SJCRH30 (cell line): ENCODE measurements around the gene PID1. TPM values are rescaled to one million over a fixed set of nuclear protein-coding genes. Genes with fewer than 3 reads are reported as not detected.
"Not testable (repeated sequence)": the region's sequence is repeated elsewhere in the genome, so short reads cannot be mapped to it uniquely, and the experiment has no call there.

Source experiments
- DNase-seq, 2 experiments: peaks; one replicate each; pipeline ENCODE4 v3.0.0-alpha.2; 2015 to 2020
- H3K27ac ChIP-seq: fragments of 250-450 bp; sonication (Bioruptor Pico); 2 replicates; pipeline ENCODE4 v1.5.1; 2020; ENCODE audit warnings: mild to moderate bottlenecking, moderate library complexity
- H3K27me3 ChIP-seq: fragments of 250-450 bp; sonication (Bioruptor Pico); 2 replicates; pipeline ENCODE4 v1.5.1; 2020; ENCODE audit warnings: mild to moderate bottlenecking, moderate library complexity
- H3K36me3 ChIP-seq: fragments of 250-450 bp; sonication (Bioruptor Pico); 2 replicates; pipeline ENCODE4 v1.5.1; 2020; ENCODE audit warnings: mild to moderate bottlenecking, moderate library complexity
- H3K4me1 ChIP-seq: fragments of 250-450 bp; sonication (Bioruptor Pico); 2 replicates; pipeline ENCODE4 v1.5.1; 2020; ENCODE audit warnings: mild to moderate bottlenecking, moderate library complexity
- H3K4me3 ChIP-seq: fragments of 250-450 bp; sonication (Bioruptor Pico); 2 replicates; pipeline ENCODE4 v1.5.1; 2020; ENCODE audit warnings: mild to moderate bottlenecking, moderate library complexity
- H3K9me3 ChIP-seq: fragments of 250-450 bp; sonication (Bioruptor Pico); replicated peaks from 2 replicates; pipeline ENCODE4 v1.5.1; 2020; ENCODE audit warnings: mild to moderate bottlenecking, moderate library complexity
- total RNA-seq: library from RNA; depleted of rRNA; stranded (reverse); fragments of >200 nt; shearing (Covaris generic); gene quantifications from 2 replicates; pipeline ENCODE4 v1.2.3, GENCODE V29; 2014

The PID1 gene
- total RNA-seq, 1 experiment from 2014 or later, result 6.6 TPM

GRCh38 chr2:229087843-229088516, 183.1 kb downstream of the PID1 start:
- H3K4me3 ChIP-seq, result no peak overlapping the region
- DNase-seq, result no peak
- H3K9me3 ChIP-seq, result no peaks in the 10 kb centered on the region
- no peaks in the 10 kb centered on the region for H3K27me3 ChIP-seq
- H3K27ac ChIP-seq, result no peak overlapping the region
- no peaks in the 10 kb centered on the region for H3K36me3 ChIP-seq
- peaks cover 47% of the 10 kb centered on the region for H3K4me1 ChIP-seq

GRCh38 chr2:229087267-229087666, 183.8 kb downstream of the PID1 start:
- Histone ChIP-seq H3K27ac (no peak overlapping the region), H3K9me3 (0 out of 2 replicates have a peak, but pooled peaks cover 2% of the 10 kb centered on the region), H3K36me3 (no peaks in the 10 kb centered on the region), H3K4me1 (peaks cover 47% of the 10 kb centered on the region), H3K27me3 (no peaks in the 10 kb centered on the region), H3K4me3 (no peak overlapping the region)
- DNase-seq, result peak in 1 of 2 experiments; percentile 42

DNA sequence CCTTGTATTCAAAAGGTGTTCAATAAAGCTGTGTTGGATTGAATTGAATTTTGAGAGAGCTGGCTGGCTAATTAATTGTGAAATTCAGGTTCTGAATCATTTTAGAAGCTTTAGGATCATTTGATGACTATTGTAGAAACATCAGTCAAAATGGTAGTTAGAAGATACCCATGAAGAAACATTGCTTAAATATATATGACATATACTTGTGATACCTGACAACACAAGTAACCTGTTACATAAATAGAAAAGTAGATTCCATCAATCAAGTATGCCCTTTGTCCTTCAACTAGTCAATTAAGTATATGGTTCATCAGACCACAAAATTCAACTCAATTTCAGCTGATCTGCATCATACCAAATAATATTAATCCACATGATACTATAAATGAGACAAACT, 185.6 kb downstream of the PID1 start:
- Histone ChIP-seq H3K36me3 (no peaks in the 10 kb centered on the region), H3K9me3 (0 out of 2 replicates have a peak, but pooled peaks cover 2% of the 10 kb centered on the region), H3K27me3 (no peaks in the 10 kb centered on the region), H3K4me3 (no peak overlapping the region), H3K27ac (no peak overlapping the region), H3K4me1 (peaks cover 43% of the 10 kb centered on the region)
- no peak for DNase-seq

- Histone ChIP-seq H3K9me3 (0 out of 2 replicates have a peak, but pooled peaks cover 2% of the 10 kb centered on the region), H3K27me3 (no peaks in the 10 kb centered on the region), H3K4me1 (peaks cover 33% of the 10 kb centered on the region), H3K36me3 (no peaks in the 10 kb centered on the region), H3K4me3 (no peak overlapping the region), H3K27ac (no peak overlapping the region)
- no peak for DNase-seq
Measured at GRCh38 chr2:229084447-229084846, 186.6 kb downstream of the PID1 start.

DNA sequence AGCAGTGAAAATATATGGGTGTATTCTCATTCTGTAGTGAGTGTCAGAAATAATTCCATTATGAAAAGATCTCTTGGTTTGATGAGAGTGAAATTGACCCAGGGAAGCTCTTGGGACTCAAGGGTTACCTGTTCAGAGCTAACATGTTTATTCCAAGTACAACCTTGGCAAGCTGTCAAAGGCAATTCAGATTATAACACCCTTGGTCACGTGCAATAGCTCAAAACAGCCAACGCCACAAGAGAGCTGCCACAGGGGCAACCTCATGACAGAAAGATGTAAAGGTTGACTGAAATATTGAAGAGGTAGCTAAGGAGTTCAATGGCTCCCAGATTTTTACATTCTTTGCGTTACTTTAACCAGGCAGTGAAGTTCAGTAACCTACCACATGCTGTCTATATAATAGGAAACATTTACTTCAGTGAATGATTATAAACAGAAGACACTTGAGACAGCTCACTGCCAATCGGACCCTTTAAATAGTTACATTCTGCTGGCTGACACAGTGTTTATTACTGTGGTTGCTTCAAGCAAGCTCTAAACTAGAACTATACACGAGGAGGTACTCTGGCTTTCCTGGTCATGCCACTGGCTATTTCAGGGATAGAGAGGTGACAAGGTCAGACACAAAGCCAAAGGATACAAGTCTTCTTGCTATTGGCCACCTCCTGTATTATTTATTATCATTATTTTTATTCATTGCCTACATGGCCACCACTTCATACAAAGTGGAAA, 187.3 kb downstream of the PID1 start:
- Histone ChIP-seq H3K36me3 (no peaks in the 10 kb centered on the region), H3K27ac (no peak overlapping the region), H3K4me3 (no peak overlapping the region), H3K9me3 (0 out of 2 replicates have a peak, but pooled peaks cover 2% of the 10 kb centered on the region), H3K27me3 (no peaks in the 10 kb centered on the region), H3K4me1 (peaks cover 26% of the 10 kb centered on the region)
- no peak for DNase-seq

GRCh38 chr2:229081411-229081810, 189.7 kb downstream of the PID1 start:
- no peak for DNase-seq
- H3K4me3 ChIP-seq, result no peak overlapping the region
- no peak overlapping the region for H3K27ac ChIP-seq

GRCh38 chr2:229080172-229080571, 190.9 kb downstream of the PID1 start:
- no peaks in the 10 kb centered on the region for H3K27me3 ChIP-seq

More at GRCh38 chr2:229081411-229081810, 189.7 kb downstream of the PID1 start:
- Histone ChIP-seq H3K27me3 (no peaks in the 10 kb centered on the region), H3K9me3 (0 out of 2 replicates have a peak, but pooled peaks cover 2% of the 10 kb centered on the region), H3K4me1 (peaks cover 4% of the 10 kb centered on the region), H3K36me3 (no peaks in the 10 kb centered on the region; the same call in 1 of the 2 replicates)

DNA sequence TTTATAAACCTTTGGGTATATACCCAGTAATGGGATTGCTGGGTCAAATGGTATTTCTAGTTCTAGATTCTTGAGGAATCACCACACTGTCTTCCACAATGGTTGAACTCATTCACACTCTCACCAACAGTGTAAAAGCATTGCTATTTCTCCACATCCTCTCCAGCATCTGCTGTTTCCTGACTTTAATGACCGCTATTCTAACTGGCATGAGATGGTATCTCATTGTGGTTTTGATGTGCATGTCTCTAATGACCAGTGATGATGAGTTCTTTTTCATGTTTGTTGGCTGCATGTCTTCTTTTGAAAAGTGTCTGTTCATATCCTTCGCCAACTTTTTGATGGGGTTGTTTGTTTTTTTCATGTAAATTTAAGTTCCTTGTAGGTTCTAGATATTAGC, 194.2 kb downstream of the PID1 start:
- H3K9me3 ChIP-seq, H3K36me3 ChIP-seq, H3K4me3 ChIP-seq, DNase-seq, H3K27me3 ChIP-seq, H3K4me1 ChIP-seq, H3K27ac ChIP-seq: not testable (repeated sequence)

More at GRCh38 chr2:229080172-229080571, 190.9 kb downstream of the PID1 start:
- Histone ChIP-seq H3K9me3 (0 out of 2 replicates have a peak, but pooled peaks cover 6% of the 10 kb centered on the region), H3K27ac (no peak overlapping the region), H3K4me3 (no peak overlapping the region), H3K4me1 (no peaks in the 10 kb centered on the region; the same call in 1 of the 2 replicates), H3K36me3 (no peaks in the 10 kb centered on the region; the same call in 1 of the 2 replicates)
- no peak for DNase-seq

DNA sequence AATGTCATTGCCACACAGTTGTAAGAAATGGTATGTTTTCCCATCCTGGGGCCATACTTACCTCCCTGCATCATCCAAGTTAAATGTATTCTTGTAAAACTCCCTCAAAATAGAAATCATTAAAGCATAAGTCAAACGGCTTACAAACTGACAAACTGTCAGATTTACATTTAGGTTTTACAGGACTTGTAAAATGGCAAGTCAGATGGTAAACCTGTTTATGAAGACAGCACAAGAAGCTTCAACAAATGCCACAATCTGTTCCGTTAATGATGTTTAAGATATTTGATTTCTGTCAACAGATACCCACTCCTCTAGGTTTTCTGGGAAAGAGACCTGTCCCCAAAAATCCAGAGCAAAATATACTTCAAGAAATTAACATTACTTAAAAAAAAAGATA, 197.2 kb downstream of the PID1 start:
- H3K4me1 ChIP-seq, result peaks cover 22% of the 10 kb centered on the region
- DNase-seq, result no peak
- H3K9me3 ChIP-seq, result 0 out of 2 replicates have a peak, but pooled peaks cover 4% of the 10 kb centered on the region

GRCh38 chr2:229071292-229071976, 199.7 kb downstream of the PID1 start:
- H3K4me3 ChIP-seq, result no peak overlapping the region
- peak overlapping the region; percentile 81 for H3K27ac ChIP-seq
- DNase-seq, result peak; percentile 67 to 75
- H3K36me3 ChIP-seq, result no peaks in the 10 kb centered on the region
- H3K9me3 ChIP-seq, result 0 out of 2 replicates have a peak, but pooled peaks cover 4% of the 10 kb centered on the region
- peaks cover 22% of the 10 kb centered on the region for H3K4me1 ChIP-seq
- H3K27me3 ChIP-seq, result no peaks in the 10 kb centered on the region

More for the DNA sequence above, 197.2 kb downstream of the PID1 start:
- no peak overlapping the region for H3K27ac ChIP-seq
- no peaks in the 10 kb centered on the region for H3K27me3 ChIP-seq
- H3K4me3 ChIP-seq, result no peak overlapping the region
- no peaks in the 10 kb centered on the region; the same call in 1 of the 2 replicates for H3K36me3 ChIP-seq

DNA sequence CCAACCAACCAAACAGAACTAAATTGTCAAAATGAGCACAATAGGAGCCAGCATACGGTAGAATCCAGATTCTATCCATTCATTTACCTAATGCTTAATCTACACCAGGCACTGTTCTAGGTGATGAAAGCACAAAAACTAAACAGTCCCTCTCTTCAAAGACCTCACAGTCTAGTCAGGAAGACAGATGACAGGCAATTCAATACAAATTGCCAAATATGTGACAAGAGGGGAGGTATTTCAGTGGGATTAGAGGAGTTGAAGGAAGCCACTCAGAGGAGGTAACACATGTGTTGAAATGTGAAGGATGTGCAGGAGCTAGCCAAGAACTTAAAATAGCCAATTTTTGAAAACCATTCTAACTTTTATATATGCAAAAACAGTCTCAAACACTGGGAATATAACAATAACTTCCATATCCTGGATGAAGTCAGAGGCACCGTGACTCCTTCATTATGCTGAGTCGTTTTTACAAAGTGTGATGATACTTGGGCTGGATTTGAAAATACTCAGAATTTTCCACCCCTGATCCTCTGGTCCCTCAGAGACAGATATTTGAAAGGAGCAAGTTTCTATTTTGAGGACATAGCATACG, 204.9 kb downstream of the PID1 start:
- Histone ChIP-seq H3K9me3 (no peaks in the 10 kb centered on the region), H3K4me1 (peaks cover 12% of the 10 kb centered on the region), H3K36me3 (no peaks in the 10 kb centered on the region), H3K27me3 (no peaks in the 10 kb centered on the region), H3K4me3 (no peak overlapping the region), H3K27ac (no peak overlapping the region)
- DNase-seq, result no peak

GRCh38 chr2:229064749-229065148, 206.3 kb downstream of the PID1 start:
- Histone ChIP-seq H3K27me3 (no peaks in the 10 kb centered on the region), H3K9me3 (no peaks in the 10 kb centered on the region), H3K27ac (no peak overlapping the region), H3K4me3 (no peak overlapping the region), H3K4me1 (no peaks in the 10 kb centered on the region), H3K36me3 (no peaks in the 10 kb centered on the region)
- DNase-seq, result no peak

DNA sequence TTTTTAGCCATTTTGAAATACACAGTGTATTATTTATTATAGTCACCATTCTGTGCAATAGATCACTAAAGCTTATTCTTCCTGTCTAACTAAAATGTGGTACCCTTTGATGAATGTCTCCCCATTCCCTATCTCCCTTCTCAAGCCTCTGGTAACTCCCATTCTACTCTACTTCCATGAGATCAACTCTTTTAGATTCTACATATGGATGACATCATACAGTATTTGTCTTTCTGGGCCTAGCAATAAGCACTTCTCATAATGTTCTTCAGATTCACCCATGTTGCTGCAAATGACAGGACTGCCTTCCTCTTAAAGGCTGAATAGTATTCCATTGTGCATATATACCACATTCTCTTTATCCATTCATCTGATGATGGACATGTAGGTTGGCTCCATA, 210.9 kb downstream of the PID1 start:
- Histone ChIP-seq H3K4me3 (no peak overlapping the region), H3K36me3 (no peaks in the 10 kb centered on the region), H3K4me1 (no peaks in the 10 kb centered on the region; the same call in 1 of the 2 replicates), H3K27me3 (no peaks in the 10 kb centered on the region), H3K27ac (no peak overlapping the region), H3K9me3 (no peaks in the 10 kb centered on the region)
- DNase-seq, result no peak

GRCh38 chr2:229059331-229060033, 211.6 kb downstream of the PID1 start:
- Histone ChIP-seq H3K27me3 (no peaks in the 10 kb centered on the region), H3K27ac (no peak overlapping the region), H3K9me3 (no peaks in the 10 kb centered on the region), H3K36me3 (no peaks in the 10 kb centered on the region), H3K4me3 (no peak overlapping the region), H3K4me1 (no peaks in the 10 kb centered on the region; the same call in 1 of the 2 replicates)
- no peak for DNase-seq
